ENCODE measurements around the gene AK5. TPM values are rescaled to one million over a fixed set of nuclear protein-coding genes. Genes with fewer than 3 reads are reported as not detected.

Gene AK5
- total RNA-seq, 2 donors from 2014 or later, result 0.46 to 2.8 TPM

DNA sequence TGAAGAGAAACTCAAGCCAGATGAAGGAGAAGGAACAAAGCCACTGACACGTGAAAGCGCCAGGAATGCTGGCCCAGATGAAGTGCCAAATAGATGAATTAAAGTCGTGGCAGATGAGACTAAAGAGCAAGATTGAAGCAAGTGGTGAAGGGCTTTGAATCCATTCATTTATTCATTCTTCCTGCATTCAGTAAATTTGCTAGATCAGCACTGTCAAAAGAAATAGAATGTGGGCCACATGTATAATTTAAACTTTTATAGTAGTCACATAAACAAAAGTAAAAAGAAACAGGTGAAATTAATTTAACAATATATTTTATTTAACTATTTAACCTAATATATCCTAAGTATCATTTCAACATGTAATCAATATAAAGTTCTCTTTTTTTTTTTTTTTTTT lies 265.1 kb downstream of the AK5 start:
- H3K9me3 ChIP-seq (ENCODE audit: control insufficient read depth, low read length), result no peaks in the 10 kb centered on the region
- no peak overlapping the region for H3K4me3 ChIP-seq (ENCODE audit: low read length)
- H3K27me3 Mint-ChIP-seq (ENCODE audit: insufficient read depth), result no peaks in the 10 kb centered on the region
- no peak for TF ChIP-seq CTCF (conservative IDR thresholded peaks at IDR 0.05)
- H3K27ac ChIP-seq (ENCODE audit: low read depth, low read length), result no peak overlapping the region
- no peaks in the 10 kb centered on the region for H3K27me3 ChIP-seq (ENCODE audit: control insufficient read depth, insufficient read depth, low read length, poor library complexity, severe bottlenecking)
- peaks cover 5% of the 10 kb centered on the region for H3K4me1 Mint-ChIP-seq
- no peak for DNase-seq
- no peaks in the 10 kb centered on the region for H3K36me3 Mint-ChIP-seq (ENCODE audit: low read depth)
- no peaks in the 10 kb centered on the region for H3K36me3 ChIP-seq (ENCODE audit: control insufficient read depth, insufficient read depth, low read length)
- no peak overlapping the region for H3K27ac Mint-ChIP-seq
- no peaks in the 10 kb centered on the region for H3K9me3 Mint-ChIP-seq
- H3K9ac ChIP-seq (ENCODE audit: extremely low read depth, low read length, poor library complexity, severe bottlenecking), result no peak overlapping the region
- WGBS, 2 experiments (ENCODE audit: insufficient coverage in 1 of 2, insufficient read length in 1 of 2), result 85 to 90% methylated on average over 3 of the region's 3 CpGs
- no peaks in the 10 kb centered on the region for H3K4me1 ChIP-seq (ENCODE audit: control insufficient read depth, insufficient read depth, low read length)
- H3K4me3 Mint-ChIP-seq, result no peak overlapping the region

GRCh38 chr1:77548285-77548684 lies 266.5 kb downstream of the AK5 start:
- no peak for TF ChIP-seq CTCF (conservative IDR thresholded peaks at IDR 0.05)
- Mint-ChIP-seq H3K4me1 (peaks cover 5% of the 10 kb centered on the region), H3K4me3 (no peak overlapping the region), H3K27ac (no peak overlapping the region), H3K36me3 (ENCODE audit: low read depth) (no peaks in the 10 kb centered on the region), H3K27me3 (ENCODE audit: insufficient read depth) (no peaks in the 10 kb centered on the region), H3K9me3 (no peaks in the 10 kb centered on the region)
- Histone ChIP-seq H3K27ac (ENCODE audit: low read depth, low read length) (no peak overlapping the region), H3K27me3 (ENCODE audit: control insufficient read depth, insufficient read depth, low read length, poor library complexity, severe bottlenecking) (no peaks in the 10 kb centered on the region), H3K9me3 (ENCODE audit: control insufficient read depth, low read length) (no peaks in the 10 kb centered on the region), H3K4me3 (ENCODE audit: low read length) (no peak overlapping the region), H3K36me3 (ENCODE audit: control insufficient read depth, insufficient read depth, low read length) (no peaks in the 10 kb centered on the region), H3K4me1 (ENCODE audit: control insufficient read depth, insufficient read depth, low read length) (no peaks in the 10 kb centered on the region), H3K9ac (ENCODE audit: extremely low read depth, low read length, poor library complexity, severe bottlenecking) (no peak overlapping the region)
- 78 to 80% methylated on average over 2 to 3 of the region's 3 CpGs for WGBS, 2 experiments (ENCODE audit: insufficient coverage in 1 of 2, insufficient read length in 1 of 2)
- no peak for DNase-seq

GRCh38 chr1:77550135-77550534 lies 268.3 kb downstream of the AK5 start:
- no peaks in the 10 kb centered on the region for H3K9me3 Mint-ChIP-seq
- 85 to 95% methylated on average over 2 to 3 of the region's 5 CpGs for WGBS, 2 experiments (ENCODE audit: insufficient coverage in 1 of 2, insufficient read length in 1 of 2)
- H3K4me3 ChIP-seq (ENCODE audit: low read length), result no peak overlapping the region
- no peak for TF ChIP-seq CTCF (conservative IDR thresholded peaks at IDR 0.05)
- H3K4me3 Mint-ChIP-seq, result no peak overlapping the region
- no peak overlapping the region for H3K9ac ChIP-seq (ENCODE audit: extremely low read depth, low read length, poor library complexity, severe bottlenecking)
- H3K27ac Mint-ChIP-seq, result no peak overlapping the region
- H3K27me3 ChIP-seq (ENCODE audit: control insufficient read depth, insufficient read depth, low read length, poor library complexity, severe bottlenecking), result no peaks in the 10 kb centered on the region
- no peaks in the 10 kb centered on the region for H3K36me3 ChIP-seq (ENCODE audit: control insufficient read depth, insufficient read depth, low read length)
- H3K36me3 Mint-ChIP-seq (ENCODE audit: low read depth), result no peaks in the 10 kb centered on the region
- H3K4me1 ChIP-seq (ENCODE audit: control insufficient read depth, insufficient read depth, low read length), result no peaks in the 10 kb centered on the region
- no peaks in the 10 kb centered on the region for H3K9me3 ChIP-seq (ENCODE audit: control insufficient read depth, low read length)
- H3K27ac ChIP-seq (ENCODE audit: low read depth, low read length), result no peak overlapping the region
- H3K27me3 Mint-ChIP-seq (ENCODE audit: insufficient read depth), result no peaks in the 10 kb centered on the region
- H3K4me1 Mint-ChIP-seq, result peaks cover 5% of the 10 kb centered on the region
- no peak for DNase-seq

Data from endodermal cell (in vitro differentiated cells).